ENCODE measurements around the gene MOV10. TPM values are rescaled to one million over a fixed set of nuclear protein-coding genes. Genes with fewer than 3 reads are reported as not detected.

Gene MOV10
- total and polyA plus RNA-seq, 10 of the 15 experiments (the other 5 are each of a cell fraction or from before 2014, with no cell fraction given): 21.0 to 80.3 (median 49.8) TPM

GRCh38 chr1:112674986-112675727 lies 698 bp downstream of the MOV10 start (continued):
- TF ChIP-seq ZNF687 (IDR thresholded peaks at IDR 0.05) (0 out of 2 replicates have a peak, but pooled peaks have one; percentile 42), IKZF1 (conservative IDR thresholded peaks at IDR 0.05) (peak; percentile 60), MXI1 (IDR thresholded peaks at IDR 0.05; ENCODE audit: low read depth, low read length) (no peak), EGR1 (IDR thresholded peaks at IDR 0.05; ENCODE audit: borderline replicate concordance in 1 of 2, low read depth in 2 of 2, low read length in 2 of 2) (peak in 1 of 2 experiments; percentile 79; a peak in 1 of 3 replicates), ETV6 (conservative IDR thresholded peaks at IDR 0.05 in 1 of 2, IDR thresholded peaks at IDR 0.05 in 1 of 2; ENCODE audit: borderline replicate concordance in 1 of 2, low read depth in 1 of 2) (peak in 1 of 2 experiments; percentile 18; a peak in 1 of 4 replicates), NR2F1 (conservative IDR thresholded peaks at IDR 0.05) (0 out of 2 replicates have a peak, but pooled peaks have one; percentile 39), BACH1 (IDR thresholded peaks at IDR 0.05; ENCODE audit: borderline replicate concordance) (peak; percentile 45), RUNX3 (IDR thresholded peaks at IDR 0.05; ENCODE audit: low read length) (no peak), STAT1 (conservative IDR thresholded peaks at IDR 0.05) (0 out of 2 replicates have a peak, but pooled peaks have one; percentile 72), NKRF (conservative IDR thresholded peaks at IDR 0.05) (peak; percentile 63), CTCF (IDR thresholded peaks at IDR 0.05 in 2 of 3, conservative IDR thresholded peaks at IDR 0.05 in 1 of 3; ENCODE audit: control insufficient read depth in 2 of 3, extremely low read depth in 1 of 3, insufficient read depth in 1 of 3, low read depth in 3 of 3, low read length in 3 of 3) (peak in 2 of 3 experiments; percentile 1 to 17; a peak in 1 of 6 replicates), SREBF2 (IDR thresholded peaks at IDR 0.05; ENCODE audit: low read length) (no peak), NR2C1 (IDR thresholded peaks at IDR 0.05) (peak; percentile 18; the same call in 1 of the 2 replicates), IRF3 (IDR thresholded peaks at IDR 0.05) (peak; percentile 29), ZNF207 (IDR thresholded peaks at IDR 0.05; ENCODE audit: borderline replicate concordance) (0 out of 2 replicates have a peak, but pooled peaks have one; percentile 58), LARP7 (IDR thresholded peaks at IDR 0.05) (peak; percentile 83), SIN3A (IDR thresholded peaks at IDR 0.05; ENCODE audit: low read depth, low read length) (peak; percentile 4; the same call in 1 of the 2 replicates), POLR2AphosphoS2 (IDR thresholded peaks at IDR 0.05; ENCODE audit: low read depth, low read length) (no peak)

Data from GM12878 (cell line).